BLaER1 treated with 17β-estradiol and CSF1 and Interleukin-3, amounts not matched to agents 10 nM and 100 nM (cell line): ENCODE data around the gene RXRG.
A peak's percentile ranks its signal among the peaks of the same experiment; 100 is the strongest.
"Not testable (repeated sequence)": the region's sequence is repeated elsewhere in the genome, so short reads cannot be mapped to it uniquely, and the experiment has no call there.

ENCODE experiments used
- H3K27ac ChIP-seq, 11 experiments: shearing (Covaris generic); formaldehyde crosslinking; 2 replicates each; pipeline ENCODE4 v1.8.1; 2022
- H3K27me3 ChIP-seq, 11 experiments: shearing (Covaris generic); formaldehyde crosslinking; 2 replicates each; pipeline ENCODE4 v1.8.1; 2022
- H3K36me3 ChIP-seq, 11 experiments: shearing (Covaris generic); formaldehyde crosslinking; 2 replicates each; pipeline ENCODE4 v1.8.1; 2022
- H3K4me1 ChIP-seq, 10 experiments: shearing (Covaris generic); formaldehyde crosslinking; 2 replicates each; pipeline ENCODE4 v1.8.1; 2022
- H3K4me2 ChIP-seq, 11 experiments: shearing (Covaris generic); formaldehyde crosslinking; 2 replicates each; pipeline ENCODE4 v1.8.1; 2022
- H3K4me3 ChIP-seq, 10 experiments: shearing (Covaris generic); formaldehyde crosslinking; 2 replicates each; pipeline ENCODE4 v1.8.1; 2022
- H3K9ac ChIP-seq, 11 experiments: shearing (Covaris generic); formaldehyde crosslinking; 2 replicates each; pipeline ENCODE4 v1.8.1; 2022
- H3K9me3 ChIP-seq, 11 experiments: shearing (Covaris generic); formaldehyde crosslinking; replicated peaks in 1 of 11; 2 replicates each; pipeline ENCODE4 v1.8.1; 2022
- H4K20me1 ChIP-seq, 11 experiments: shearing (Covaris generic); formaldehyde crosslinking; 2 replicates each; pipeline ENCODE4 v1.8.1; 2022
- Cebpa-rat ChIP-seq, 11 experiments: shearing (Covaris generic); IDR thresholded peaks; 2 replicates each; pipeline ENCODE4 v1.8.1; 2022

Gene RXRG

GRCh38 chr1:165476776-165477175 lies 31.9 kb upstream of the RXRG start:
- Histone ChIP-seq H3K27me3 (no peaks in the 10 kb centered on the region; a peak in 1 of 22 replicates), H3K4me1 (peaks cover 0 to 4% (median under 1%) of the 10 kb centered on the region in 10 experiments; a peak in 9 of 20 replicates), H3K36me3 (no peaks in the 10 kb centered on the region), H3K27ac (no peak overlapping the region), H3K4me3 (no peak overlapping the region), H4K20me1 (no peaks in the 10 kb centered on the region; a peak in 2 of 22 replicates), H3K4me2 (no peak overlapping the region), H3K9ac (no peak overlapping the region), H3K9me3 (no peaks in the 10 kb centered on the region)
- TF ChIP-seq Cebpa-rat (IDR thresholded peaks at IDR 0.05): no peak

GRCh38 chr1:165474196-165474595 lies 29.3 kb upstream of the RXRG start:
- Histone ChIP-seq H3K9me3 (no peaks in the 10 kb centered on the region), H3K36me3 (no peaks in the 10 kb centered on the region), H3K4me3 (no peak overlapping the region), H3K27ac (no peak overlapping the region), H3K4me2 (no peak overlapping the region), H3K27me3 (no peaks in the 10 kb centered on the region), H3K4me1 (peaks cover 0 to 7% (median 0%) of the 10 kb centered on the region in 10 experiments; a peak in 2 of 20 replicates), H4K20me1 (no peaks in the 10 kb centered on the region; a peak in 2 of 22 replicates), H3K9ac (no peak overlapping the region)
- TF ChIP-seq Cebpa-rat (IDR thresholded peaks at IDR 0.05): no peak

- Histone ChIP-seq H3K9me3 (no peaks in the 10 kb centered on the region), H3K4me2 (no peak overlapping the region), H3K9ac (no peak overlapping the region), H4K20me1 (no peaks in the 10 kb centered on the region; a peak in 2 of 22 replicates), H3K4me3 (no peak overlapping the region), H3K27ac (no peak overlapping the region), H3K4me1 (peaks cover 0 to 7% (median 0%) of the 10 kb centered on the region in 10 experiments; a peak in 4 of 20 replicates), H3K36me3 (no peaks in the 10 kb centered on the region), H3K27me3 (no peaks in the 10 kb centered on the region)
- TF ChIP-seq Cebpa-rat (IDR thresholded peaks at IDR 0.05): no peak
Measured at GRCh38 chr1:165473081-165473480, 28.2 kb upstream of the RXRG start.

GRCh38 chr1:165468726-165469249 lies 23.9 kb upstream of the RXRG start:
- H3K9me3 ChIP-seq: no peaks in the 10 kb centered on the region
- H3K4me2 ChIP-seq: peak overlapping the region in 4 of 11 experiments; percentile 13 to 30 (median 22); a peak in 5 of 22 replicates
- no peaks in the 10 kb centered on the region for H3K36me3 ChIP-seq
- TF ChIP-seq Cebpa-rat (IDR thresholded peaks at IDR 0.05): no peak
- H3K4me1 ChIP-seq: peaks cover 0 to 7% (median 0%) of the 10 kb centered on the region in 10 experiments; a peak in 4 of 20 replicates
- H3K4me3 ChIP-seq: no peak overlapping the region
- H3K27ac ChIP-seq: no peak overlapping the region
- no peaks in the 10 kb centered on the region; a peak in 1 of 22 replicates for H4K20me1 ChIP-seq
- no peak overlapping the region for H3K9ac ChIP-seq
- no peaks in the 10 kb centered on the region for H3K27me3 ChIP-seq

- H3K27ac ChIP-seq: no peak overlapping the region
- H3K9me3 ChIP-seq: no peaks in the 10 kb centered on the region
- no peak for TF ChIP-seq Cebpa-rat (IDR thresholded peaks at IDR 0.05)
- no peak overlapping the region for H3K9ac ChIP-seq
- H3K36me3 ChIP-seq: no peaks in the 10 kb centered on the region
- no peak overlapping the region; a peak in 1 of 22 replicates for H3K4me2 ChIP-seq
- no peak overlapping the region for H3K4me3 ChIP-seq
- no peaks in the 10 kb centered on the region for H3K27me3 ChIP-seq
- H4K20me1 ChIP-seq: no peaks in the 10 kb centered on the region
- peaks cover 0 to 7% (median 0%) of the 10 kb centered on the region in 10 experiments; a peak in 4 of 20 replicates for H3K4me1 ChIP-seq
Measured at GRCh38 chr1:165468253-165468652, 23.3 kb upstream of the RXRG start.

GRCh38 chr1:165467706-165468105 lies 22.8 kb upstream of the RXRG start:
- no peak for TF ChIP-seq Cebpa-rat (IDR thresholded peaks at IDR 0.05)
- H3K27me3 ChIP-seq: no peaks in the 10 kb centered on the region

GRCh38 chr1:165463978-165464377 lies 19.1 kb upstream of the RXRG start:
- no peaks in the 10 kb centered on the region for H3K36me3 ChIP-seq
- no peak for TF ChIP-seq Cebpa-rat (IDR thresholded peaks at IDR 0.05)
- H3K9ac ChIP-seq: no peak overlapping the region
- H3K4me3 ChIP-seq: no peak overlapping the region
- H4K20me1 ChIP-seq: no peaks in the 10 kb centered on the region
- peaks cover 0 to 6% (median 0%) of the 10 kb centered on the region in 11 experiments; a peak in 3 of 22 replicates for H3K9me3 ChIP-seq
- H3K4me1 ChIP-seq: peaks cover 0 to 4% (median under 1%) of the 10 kb centered on the region in 10 experiments; a peak in 5 of 20 replicates
- no peak overlapping the region for H3K27ac ChIP-seq
- no peak overlapping the region for H3K4me2 ChIP-seq
- H3K27me3 ChIP-seq: no peaks in the 10 kb centered on the region

More at GRCh38 chr1:165467706-165468105, 22.8 kb upstream of the RXRG start:
- Histone ChIP-seq H3K36me3 (no peaks in the 10 kb centered on the region), H3K27ac (no peak overlapping the region), H3K4me1 (peaks cover 0 to 7% (median 0%) of the 10 kb centered on the region in 10 experiments; a peak in 4 of 20 replicates), H3K4me3 (no peak overlapping the region), H4K20me1 (no peaks in the 10 kb centered on the region), H3K9ac (no peak overlapping the region), H3K4me2 (no peak overlapping the region), H3K9me3 (no peaks in the 10 kb centered on the region)

- H3K9me3 ChIP-seq, H3K9ac ChIP-seq, H3K36me3 ChIP-seq, H3K27me3 ChIP-seq, H3K4me2 ChIP-seq, H3K4me3 ChIP-seq, H3K27ac ChIP-seq, H4K20me1 ChIP-seq: not testable (repeated sequence)
- H3K4me1 ChIP-seq: peaks cover 0 to 15% (median 6%) of the 10 kb centered on the region in 10 experiments; a peak in 9 of 20 replicates
Measured at GRCh38 chr1:165459683-165460082, 14.8 kb upstream of the RXRG start.

GRCh38 chr1:165456861-165457260 lies 11.9 kb upstream of the RXRG start:
- Histone ChIP-seq H3K4me2 (no peak overlapping the region), H3K27ac (no peak overlapping the region)

GRCh38 chr1:165456114-165456513 lies 11.2 kb upstream of the RXRG start:
- Histone ChIP-seq H3K9me3 (peaks cover 0 to 6% (median 0%) of the 10 kb centered on the region in 11 experiments; a peak in 3 of 22 replicates), H3K27ac (no peak overlapping the region), H3K4me1 (peaks cover 0 to 15% (median 6%) of the 10 kb centered on the region in 10 experiments; a peak in 9 of 20 replicates), H3K9ac (no peak overlapping the region), H3K27me3 (no peaks in the 10 kb centered on the region), H4K20me1 (no peaks in the 10 kb centered on the region), H3K36me3 (no peaks in the 10 kb centered on the region), H3K4me2 (no peak overlapping the region), H3K4me3 (no peak overlapping the region)
- no peak for TF ChIP-seq Cebpa-rat (IDR thresholded peaks at IDR 0.05)

More at GRCh38 chr1:165456861-165457260, 11.9 kb upstream of the RXRG start:
- Histone ChIP-seq H4K20me1 (no peaks in the 10 kb centered on the region), H3K9ac (no peak overlapping the region), H3K4me3 (no peak overlapping the region), H3K4me1 (peaks cover 0 to 15% (median 6%) of the 10 kb centered on the region in 10 experiments; a peak in 9 of 20 replicates), H3K9me3 (peaks cover 0 to 6% (median 0%) of the 10 kb centered on the region in 11 experiments; a peak in 3 of 22 replicates), H3K36me3 (no peaks in the 10 kb centered on the region), H3K27me3 (no peaks in the 10 kb centered on the region)
- TF ChIP-seq Cebpa-rat (IDR thresholded peaks at IDR 0.05): no peak
